ENCODE measurements around the gene NR1H3.
"Not testable (repeated sequence)": the region's sequence is repeated elsewhere in the genome, so short reads cannot be mapped to it uniquely, and the experiment has no call there.

Gene NR1H3

GRCh38 chr11:47257517-47258316, at the start of gene NR1H3:
TSS of gene NR1H3 (plus strand) at chr11:47257996. CDS start at chr11:47259217, 1,221 bp downstream.
- DNase-seq (ENCODE audit: low read depth in 2 of 2), result no peak

GRCh38 chr11:47208008-47208552, 49.7 kb upstream of the NR1H3 start:
- not testable (repeated sequence) for DNase-seq (ENCODE audit: low read depth in 2 of 2)

GRCh38 chr11:47208628-47209027, 49.2 kb upstream of the NR1H3 start:
- no peak for DNase-seq (ENCODE audit: low read depth in 2 of 2)

- DNase-seq (ENCODE audit: low read depth in 2 of 2), result no peak
Measured at GRCh38 chr11:47212938-47213337, 44.9 kb upstream of the NR1H3 start.

DNA sequence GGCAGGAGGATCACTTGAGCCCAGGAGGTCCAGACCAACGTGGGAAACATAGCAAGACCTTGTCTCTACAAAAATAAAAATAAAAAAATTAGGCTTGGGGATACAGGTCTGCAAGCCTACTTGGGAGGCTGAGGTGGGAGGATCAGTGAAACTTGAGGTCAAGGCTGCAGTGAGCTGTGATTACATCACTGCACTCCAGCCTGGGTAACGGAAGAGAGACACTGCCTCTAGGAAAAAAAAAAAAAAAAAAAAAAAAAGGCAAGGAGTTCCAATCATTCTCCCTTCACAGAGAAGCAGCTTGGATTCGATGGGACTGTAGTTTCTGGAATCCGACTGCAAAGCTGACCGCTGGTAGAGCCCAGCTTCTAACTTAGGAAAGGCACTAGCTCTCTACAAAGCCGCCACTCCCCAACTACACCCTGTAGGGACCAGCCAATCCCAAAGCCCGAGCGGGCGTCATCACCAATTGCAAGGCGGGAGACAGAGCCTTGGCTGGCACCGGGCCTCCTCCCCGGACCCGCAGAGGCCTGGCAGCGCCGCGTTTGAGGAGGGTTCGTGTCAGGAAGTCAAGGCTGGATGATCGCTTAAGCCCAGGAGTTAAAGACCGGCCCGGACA, 43.7 kb upstream of the NR1H3 start:
- peak; percentile 66 to 80 for DNase-seq (ENCODE audit: low read depth in 2 of 2)

DNA sequence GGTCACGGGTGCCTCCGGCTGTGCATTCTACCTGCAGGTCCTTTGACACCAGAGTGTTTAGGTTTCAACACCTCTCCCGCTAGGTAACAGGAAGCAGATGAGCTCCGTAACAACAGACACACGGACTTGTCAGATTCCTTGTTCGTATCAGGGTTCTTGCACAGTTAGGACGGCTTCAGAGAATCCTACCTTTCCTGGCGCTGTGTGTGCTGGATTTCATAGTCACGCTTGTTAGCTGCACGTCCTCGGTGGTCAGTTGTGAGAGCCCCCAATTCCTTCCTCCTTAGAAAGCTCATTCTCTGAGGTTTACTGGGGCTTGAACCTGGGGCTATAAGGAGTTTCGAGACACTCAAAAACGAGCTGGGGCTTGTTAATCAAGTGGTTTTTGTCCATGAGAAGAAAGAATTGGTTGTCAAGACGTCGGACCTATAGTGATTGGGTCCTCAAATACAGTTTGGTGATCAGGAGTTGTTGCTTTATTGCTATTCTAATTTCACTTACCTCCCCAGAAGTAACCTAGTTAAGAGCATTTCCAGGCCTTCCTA, 42.4 kb upstream of the NR1H3 start:
- DNase-seq (ENCODE audit: low read depth in 2 of 2), result no peak

GRCh38 chr11:47216121-47216798, 41.5 kb upstream of the NR1H3 start:
- peak; percentile 46 to 58 for DNase-seq (ENCODE audit: low read depth in 2 of 2)

- DNase-seq (ENCODE audit: low read depth in 2 of 2), result no peak
Measured at GRCh38 chr11:47220401-47220821, 37.4 kb upstream of the NR1H3 start.

DNA sequence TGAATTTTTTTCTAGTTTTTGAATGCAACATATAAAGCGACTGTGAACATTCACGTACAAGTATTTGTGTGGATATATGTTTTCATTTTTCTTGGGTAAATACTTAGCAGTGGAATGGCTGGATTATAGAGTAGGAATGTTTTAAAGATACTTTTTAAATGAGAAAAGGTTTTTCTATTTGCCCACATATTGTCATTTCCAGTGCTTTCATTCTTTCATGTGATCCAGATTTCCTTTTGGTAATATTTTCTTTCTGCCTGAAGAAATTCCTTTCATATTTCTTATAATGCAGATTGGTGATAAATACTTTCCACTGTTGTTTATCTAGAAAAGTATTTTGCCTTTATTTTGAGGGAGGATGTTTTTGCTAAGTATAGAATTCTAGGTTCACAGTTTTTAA, 35.1 kb upstream of the NR1H3 start:
- no peak for DNase-seq (ENCODE audit: low read depth in 2 of 2)

DNA sequence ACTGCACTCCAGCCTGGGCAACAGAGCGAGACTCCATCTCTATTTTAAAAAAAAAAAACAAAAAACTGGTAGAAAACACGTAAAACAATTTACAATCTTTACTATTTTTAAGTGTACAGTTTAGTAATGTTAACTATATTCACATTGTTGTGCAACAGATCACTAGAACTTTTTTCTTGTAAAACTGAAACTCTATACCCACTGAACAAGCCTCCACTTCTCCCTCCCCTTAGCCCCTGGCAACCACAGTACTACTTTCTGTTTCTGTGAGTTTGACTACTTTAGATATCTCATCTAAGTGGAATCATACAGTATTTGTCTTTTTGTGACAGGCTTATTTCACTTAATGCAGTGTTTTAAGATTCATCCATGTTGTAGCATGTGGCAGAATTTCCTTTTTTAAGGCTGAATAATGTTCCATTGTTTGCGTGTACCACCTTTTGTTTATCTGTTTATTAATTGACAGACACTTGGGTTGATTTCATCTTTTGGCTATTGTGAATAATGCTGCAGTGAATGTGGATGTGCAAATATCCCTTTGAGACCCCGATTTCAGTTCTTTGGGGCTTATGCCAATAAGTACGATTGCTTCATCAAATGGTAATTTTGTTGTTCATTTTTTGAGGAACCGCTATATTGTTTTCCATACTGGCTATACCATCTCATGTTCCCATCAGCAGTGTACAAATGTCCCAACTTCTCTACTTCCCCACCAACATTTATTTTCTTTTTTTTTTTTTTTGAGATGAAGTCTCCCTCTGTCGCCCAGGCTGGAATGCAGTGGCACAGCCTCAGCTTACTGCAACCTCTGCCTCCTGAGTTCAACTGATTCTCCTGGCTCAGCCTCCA, 32.0 kb upstream of the NR1H3 start:
- DNase-seq (ENCODE audit: low read depth in 2 of 2), result no peak

- DNase-seq (ENCODE audit: low read depth in 2 of 2), result no peak
Measured at GRCh38 chr11:47229161-47229560, 28.6 kb upstream of the NR1H3 start.

DNA sequence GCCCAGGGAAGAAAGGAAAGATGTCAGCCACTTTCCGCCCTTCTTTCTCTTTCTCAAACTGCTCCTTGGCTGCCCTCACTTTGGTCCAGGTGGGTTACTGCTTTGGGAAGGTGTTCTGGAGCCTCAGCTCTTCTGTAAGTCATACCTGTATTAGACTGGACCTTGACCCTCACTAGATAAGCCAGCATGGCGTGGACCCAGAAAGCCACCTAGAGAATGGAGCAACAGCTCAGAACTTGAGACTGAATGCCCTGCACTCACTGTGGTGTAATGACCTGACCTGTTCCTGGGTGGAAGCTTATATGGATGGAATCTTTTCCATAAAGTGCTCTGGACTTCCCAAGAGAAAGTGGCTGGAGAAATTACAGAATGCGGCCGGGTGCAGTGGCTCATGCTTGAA, 24.7 kb upstream of the NR1H3 start:
- no peak for DNase-seq (ENCODE audit: low read depth in 2 of 2)

GRCh38 chr11:47233989-47234668, 23.7 kb upstream of the NR1H3 start:
- DNase-seq (ENCODE audit: low read depth in 2 of 2), result no peak

- DNase-seq (ENCODE audit: low read depth in 2 of 2), result peak in 1 of 2 donors; percentile 28
Measured at GRCh38 chr11:47234669-47235100, 23.1 kb upstream of the NR1H3 start.

- DNase-seq (ENCODE audit: low read depth in 2 of 2), result no peak
Measured at GRCh38 chr11:47235163-47235562, 22.6 kb upstream of the NR1H3 start.

DNA sequence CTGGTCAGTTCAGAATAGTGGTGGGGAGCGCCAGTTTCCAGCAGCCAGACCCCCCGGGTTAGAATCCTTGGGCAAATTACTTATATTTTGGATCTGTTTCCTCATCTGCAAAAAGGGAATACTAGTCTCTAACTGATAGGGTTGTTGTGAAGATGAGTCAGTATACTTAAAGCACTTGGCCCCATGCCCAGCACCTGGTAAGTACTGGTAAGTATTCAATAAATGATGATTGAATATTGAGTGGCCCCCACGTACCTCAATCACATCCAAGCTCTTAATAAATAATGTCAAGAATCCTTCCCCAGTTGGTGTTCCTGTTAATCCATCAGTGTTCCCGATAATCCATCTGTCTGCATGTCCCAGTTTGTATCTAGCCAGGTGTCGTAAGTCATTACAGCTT, 21.3 kb upstream of the NR1H3 start:
- DNase-seq (ENCODE audit: low read depth in 2 of 2), result no peak

DNA sequence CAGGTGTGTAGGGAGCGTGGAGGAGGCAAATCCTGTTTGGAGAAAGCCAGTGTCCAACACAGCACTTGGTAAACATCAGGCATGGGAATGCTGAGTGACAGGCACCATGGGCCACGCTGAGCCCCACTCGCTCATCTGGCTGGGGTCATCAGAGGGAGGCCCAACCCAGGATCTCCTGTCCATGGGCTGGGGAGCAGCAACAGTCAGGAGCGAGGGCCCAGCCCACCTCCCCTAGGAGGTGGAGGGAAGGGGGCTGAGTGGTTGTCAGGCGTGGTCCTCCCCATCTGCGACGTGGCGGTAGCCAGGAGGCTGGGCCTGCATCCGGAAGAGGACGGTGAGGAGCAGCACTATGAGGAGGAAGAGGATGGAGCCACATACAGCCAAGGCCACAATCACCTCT, 17.9 kb upstream of the NR1H3 start:
- no peak for DNase-seq (ENCODE audit: low read depth in 2 of 2)

GRCh38 chr11:47241841-47242301, 15.9 kb upstream of the NR1H3 start:
- no peak for DNase-seq (ENCODE audit: low read depth in 2 of 2)

GRCh38 chr11:47242596-47243192, 15.1 kb upstream of the NR1H3 start:
- DNase-seq (ENCODE audit: low read depth in 2 of 2), result no peak

DNA sequence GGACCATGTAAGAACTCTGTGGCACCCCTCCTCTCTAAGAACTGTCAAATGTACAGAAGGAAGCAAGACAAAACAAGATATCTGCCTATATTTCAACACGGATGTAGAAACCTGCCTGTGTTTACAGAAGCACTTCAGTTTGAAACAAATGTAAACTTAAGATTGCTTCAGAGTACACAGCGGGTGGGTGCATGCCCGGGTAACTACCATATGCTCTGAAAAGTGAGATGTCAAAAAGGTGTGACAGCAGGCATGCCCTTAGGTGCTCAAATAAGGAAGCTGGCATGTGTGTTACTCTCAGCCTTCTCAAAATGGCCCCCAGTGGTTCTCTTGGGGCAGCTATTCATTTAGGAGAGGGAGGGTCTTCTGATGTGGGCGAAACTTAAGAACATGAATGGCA, 14.3 kb upstream of the NR1H3 start:
- DNase-seq (ENCODE audit: low read depth in 2 of 2), result no peak
